GM10248 (cell line): Measurements from ENCODE around the gene LDB1.

Experiments used
- CTCF ChIA-PET: fragments of 300-600 bp; sonication (Branson Sonifier 250); formaldehyde crosslinking; extraction: SDS; loops from one replicate; lab custom pipeline; 2021; ENCODE audit warnings: antibody characterized with exemption; lab: Yijun Ruan, JAX
- POLR2A ChIA-PET: fragments of 350-650 bp; sonication (Branson Sonifier 250); formaldehyde crosslinking; extraction: SDS; loops from one replicate; lab custom pipeline; 2020; ENCODE audit warnings: antibody characterized with exemption; lab: Yijun Ruan, JAX
- DNase-seq: peaks from one replicate; pipeline ENCODE4 v3.0.0; 2012; ENCODE audit errors: extremely low spot score
- CTCF ChIP-seq: IDR thresholded peaks from 2 replicates; pipeline ENCODE4 v1.5.1; 2012; ENCODE audit warnings: mild to moderate bottlenecking, low read depth; ENCODE audit errors: extremely low read depth, missing control alignments, control extremely low read depth

Gene LDB1

GRCh38 chr10:102150970-102151773 is 31.0 kb upstream of the LDB1 start:
- DNase-seq = no peak
- CTCF ChIA-PET = interaction anchor here (1.2 to 3.9 kb wide), 8 partner anchors 8 to 328 kb away, joined by 3 to 17 read pairs (median 4); partner anchors contain the start of gene PPRC1
- TF ChIP-seq CTCF = no peak

GRCh38 chr10:102148275-102148674 is 28.1 kb upstream of the LDB1 start:
- TF ChIP-seq CTCF = no peak
- ChIA-PET POLR2A (interaction anchor here (4.2 kb wide), 1 partner anchor 10 kb away, joined by 24 read pairs; no protein-coding TSS in a partner anchor), CTCF (interaction anchor here (1.8 to 2.4 kb wide), 2 partner anchors 10 to 16 kb away, joined by 5 to 10 read pairs; no protein-coding TSS in a partner anchor)

More at GRCh38 chr10:102150970-102151773, 31.0 kb upstream of the LDB1 start:
- POLR2A ChIA-PET = interaction anchor here (0.7 to 2.5 kb wide), 4 partner anchors 12 to 94 kb away, joined by 3 to 12 read pairs (median 4); partner anchors contain the start of gene GBF1

GRCh38 chr10:102147561-102147960 is 27.4 kb upstream of the LDB1 start:
- POLR2A ChIA-PET = interaction anchor here (4.2 kb wide), 1 partner anchor 9 kb away, joined by 24 read pairs; no protein-coding TSS in a partner anchor
- DNase-seq = no peak

More at GRCh38 chr10:102148275-102148674, 28.1 kb upstream of the LDB1 start:
- DNase-seq = no peak

GRCh38 chr10:102146971-102147428 is 26.8 kb upstream of the LDB1 start:
- TF ChIP-seq CTCF = no peak
- DNase-seq = no peak
- CTCF ChIA-PET = interaction anchor here (1.8 to 2.4 kb wide), 2 partner anchors 9 to 15 kb away, joined by 5 to 10 read pairs; no protein-coding TSS in a partner anchor
- POLR2A ChIA-PET = interaction anchor here (0.6 to 4.2 kb wide), 2 partner anchors 9 to 63 kb away, joined by 6 to 24 read pairs; no protein-coding TSS in a partner anchor

More at GRCh38 chr10:102147561-102147960, 27.4 kb upstream of the LDB1 start:
- CTCF ChIA-PET = interaction anchor here (1.8 to 2.4 kb wide), 2 partner anchors 9 to 16 kb away, joined by 5 to 10 read pairs; no protein-coding TSS in a partner anchor
- no peak for TF ChIP-seq CTCF

DNA sequence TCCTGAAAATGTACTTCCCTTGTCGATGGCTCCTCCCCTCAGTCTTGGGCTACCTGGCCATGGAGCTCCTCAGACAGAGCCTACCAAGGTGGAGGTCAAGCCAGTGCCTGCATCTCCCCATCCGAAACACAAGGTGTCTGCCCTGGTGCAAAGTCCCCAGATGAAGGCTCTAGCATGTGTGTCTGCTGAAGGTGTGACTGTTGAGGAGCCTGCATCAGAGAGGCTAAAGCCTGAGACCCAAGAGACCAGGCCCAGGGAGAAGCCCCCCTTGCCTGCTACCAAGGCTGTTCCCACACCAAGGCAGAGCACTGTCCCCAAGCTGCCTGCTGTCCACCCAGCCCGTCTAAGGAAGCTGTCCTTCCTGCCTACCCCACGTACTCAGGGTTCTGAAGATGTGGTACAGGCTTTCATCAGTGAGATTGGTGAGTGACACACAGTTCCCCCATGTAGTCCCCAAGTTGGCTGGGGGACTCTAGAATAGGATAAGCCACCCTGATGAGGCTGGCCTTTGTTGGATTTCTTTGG is 21.5 kb upstream of the LDB1 start:
- ChIA-PET CTCF (interaction anchor here (1.3 kb wide), 1 partner anchor 9 kb away, joined by 3 read pairs; the partner anchor contains the start of gene PPRC1), POLR2A (no interaction called here)
- no peak for DNase-seq
- no peak for TF ChIP-seq CTCF

DNA sequence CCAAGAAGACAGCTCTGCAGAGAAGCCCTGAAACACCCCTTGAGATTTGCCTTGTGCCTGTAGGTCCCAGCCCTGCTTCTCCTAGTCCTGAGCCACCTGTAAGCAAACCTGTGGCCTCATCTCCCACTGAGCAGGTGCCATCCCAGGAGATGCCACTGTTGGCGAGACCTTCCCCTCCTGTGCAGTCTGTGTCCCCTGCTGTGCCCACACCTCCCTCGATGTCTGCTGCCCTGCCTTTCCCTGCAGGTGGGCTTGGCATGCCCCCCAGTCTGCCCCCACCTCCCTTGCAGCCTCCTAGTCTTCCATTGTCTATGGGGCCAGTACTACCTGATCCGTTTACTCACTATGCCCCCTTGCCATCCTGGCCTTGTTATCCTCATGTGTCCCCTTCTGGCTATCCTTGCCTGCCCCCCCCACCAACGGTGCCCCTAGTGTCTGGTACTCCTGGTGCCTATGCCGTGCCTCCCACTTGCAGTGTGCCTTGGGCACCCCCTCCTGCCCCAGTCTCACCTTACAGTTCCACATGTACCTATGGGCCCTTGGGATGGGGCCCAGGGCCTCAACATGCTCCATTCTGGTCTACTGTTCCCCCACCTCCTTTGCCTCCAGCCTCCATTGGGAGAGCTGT is 20.9 kb upstream of the LDB1 start:
- no peak for TF ChIP-seq CTCF
- ChIA-PET CTCF (interaction anchor here (1.3 kb wide), 1 partner anchor 8 kb away, joined by 3 read pairs; the partner anchor contains the start of gene PPRC1), POLR2A (interaction anchor here (0.6 kb wide), 1 partner anchor 28 kb away, joined by 3 read pairs; no protein-coding TSS in a partner anchor)
- no peak for DNase-seq
